H54 (cell line): ENCODE data around the gene PDE11A.

Source experiments
- DNase-seq: peaks from one replicate; pipeline ENCODE4 v3.0.0; 2011; ENCODE audit warnings: low spot score, mixed read lengths; ENCODE audit not compliant: insufficient read length
- FAIRE-seq: peaks from 3 replicates; lab custom pipeline; 2011; peaks lifted over from hg19 to GRCh38; lab: Jason Lieb, UNC
- POLR2A ChIP-seq: IDR thresholded peaks from 2 replicates; pipeline ENCODE4 v1.6.1; 2011; ENCODE audit warnings: low read depth, mild to moderate bottlenecking, low read length

Gene PDE11A

DNA sequence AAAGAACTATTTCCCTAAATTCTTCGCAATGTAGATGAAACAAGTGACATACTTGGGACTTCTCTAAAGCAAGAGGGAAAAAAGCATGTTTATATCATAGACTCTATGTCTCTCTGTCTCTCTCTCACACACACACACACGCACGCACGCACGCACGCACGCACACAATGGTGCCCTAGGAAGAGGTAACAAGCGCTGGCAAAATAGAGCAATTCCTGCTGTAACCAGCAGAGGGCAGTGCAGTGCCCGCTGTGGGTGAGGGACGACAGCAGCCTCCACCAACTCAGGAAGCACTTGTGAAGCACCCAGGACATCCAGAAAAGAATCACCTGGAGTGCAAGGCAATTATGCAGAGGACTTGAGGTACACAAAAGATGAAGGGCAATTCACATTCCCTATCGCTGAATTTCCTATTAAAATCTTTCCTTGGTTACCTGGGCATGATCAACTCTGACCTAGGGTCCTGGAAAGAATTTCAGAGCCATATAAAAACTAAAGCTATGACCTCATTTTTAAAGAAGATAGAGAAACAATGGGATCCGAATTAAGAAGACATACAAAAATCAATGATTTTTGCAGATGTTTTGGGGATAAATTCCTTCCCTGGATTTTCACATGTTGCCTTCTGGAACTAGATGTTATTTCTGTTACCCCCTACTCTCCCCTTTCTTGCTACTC, 166.4 kb downstream of the PDE11A start:
- FAIRE-seq = peak; percentile 53
- DNase-seq = peak; percentile 34

DNA sequence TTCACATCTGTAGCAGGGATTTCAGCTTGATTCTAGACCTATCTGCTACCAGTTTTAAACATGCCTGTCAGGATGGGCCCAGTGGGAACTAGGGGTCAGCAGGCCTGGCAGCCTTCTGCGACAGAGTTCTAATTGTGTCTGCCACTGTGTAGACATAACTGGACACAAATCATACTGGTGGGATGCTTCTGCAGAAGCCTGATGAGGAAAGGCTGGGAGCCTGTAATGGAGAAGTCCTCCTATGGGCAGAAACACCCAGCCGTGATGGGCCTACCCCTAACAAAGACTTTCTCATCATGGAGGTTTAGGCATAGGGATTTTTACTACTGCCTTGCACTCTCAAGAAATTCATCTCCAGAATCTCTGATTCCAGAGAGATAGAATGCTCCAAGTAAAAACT, 166.9 kb downstream of the PDE11A start:
- TF ChIP-seq POLR2A = no peak
- DNase-seq (no peak), FAIRE-seq (no peak)

More for the DNA sequence above, 166.4 kb downstream of the PDE11A start:
- no peak for TF ChIP-seq POLR2A

DNA sequence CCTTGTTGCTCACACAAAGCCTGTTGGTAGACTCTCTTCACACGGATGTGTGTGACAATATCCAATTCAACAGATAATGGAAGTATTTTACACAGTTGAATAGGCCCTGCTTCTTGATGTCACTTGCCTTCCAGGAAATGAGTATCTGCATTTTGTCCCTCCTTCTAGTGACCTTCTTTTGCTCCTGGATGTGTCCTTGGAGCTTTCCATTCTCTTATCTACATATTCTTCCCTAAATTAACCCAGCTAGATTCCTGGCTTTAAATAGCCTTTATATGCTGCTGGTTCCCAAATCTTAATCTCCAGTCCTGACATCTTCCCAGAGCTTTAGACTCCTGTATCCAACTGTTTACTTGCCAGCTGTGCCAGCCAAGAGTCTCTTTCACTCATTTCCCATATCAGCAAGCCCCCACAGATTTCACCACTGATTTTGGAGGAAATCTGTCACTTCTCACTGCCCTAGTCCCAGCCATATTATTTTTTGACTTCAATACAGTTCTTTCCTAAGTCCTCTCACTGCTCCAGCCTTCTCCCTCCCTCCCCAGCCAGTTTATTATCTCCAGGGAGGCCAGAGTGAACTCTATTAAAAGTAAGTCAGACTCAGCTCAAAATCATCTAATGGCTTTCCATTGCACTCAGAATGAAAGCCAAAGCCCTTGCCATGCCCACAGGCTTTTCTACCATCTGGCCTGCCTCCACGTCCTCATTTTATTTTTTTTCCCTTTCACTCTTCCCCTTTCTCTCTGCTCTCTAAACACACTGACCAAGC, 170.0 kb downstream of the PDE11A start:
- no peak for DNase-seq
- no peak for FAIRE-seq
- no peak for TF ChIP-seq POLR2A

DNA sequence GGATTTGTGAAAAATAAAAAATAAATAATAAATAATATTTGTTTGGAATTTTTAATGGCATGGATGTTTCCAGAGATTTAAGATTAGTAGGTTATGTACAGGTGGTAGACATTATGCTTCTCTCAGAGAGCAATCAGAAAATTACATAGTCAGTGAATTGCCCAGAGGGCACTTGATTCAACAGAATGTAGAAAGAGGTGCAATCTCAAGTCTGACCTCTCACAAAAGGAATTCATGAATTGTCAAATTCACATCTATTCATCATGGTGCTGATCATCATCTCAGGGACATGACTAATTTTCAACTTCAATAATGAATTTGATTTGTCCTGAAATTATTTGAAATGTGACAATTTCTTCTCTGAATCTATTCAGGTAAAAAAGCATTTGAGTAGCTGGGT, 172.5 kb downstream of the PDE11A start:
- FAIRE-seq = no peak
- no peak for DNase-seq
- no peak for TF ChIP-seq POLR2A

DNA sequence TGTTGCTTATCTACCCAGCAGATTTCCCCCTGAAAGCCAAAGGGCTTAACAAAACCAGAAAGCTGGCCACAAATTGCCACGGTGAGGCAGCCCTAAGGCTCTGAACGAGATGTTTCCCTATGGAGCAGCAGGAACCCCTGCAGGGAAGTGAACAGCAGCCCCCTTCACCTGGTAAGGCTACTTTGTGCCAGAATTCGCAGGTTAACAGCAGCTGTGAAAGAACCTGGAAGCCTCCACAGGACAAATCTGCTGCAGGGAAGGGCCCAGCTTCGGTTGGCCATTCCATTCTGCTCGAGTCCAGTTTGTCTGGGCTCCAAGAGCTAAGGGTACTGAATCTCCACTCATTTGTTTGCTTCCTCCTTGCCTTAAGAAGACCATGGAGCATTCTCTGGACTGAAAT, 175.3 kb downstream of the PDE11A start:
- DNase-seq (no peak), FAIRE-seq (no peak)
- TF ChIP-seq POLR2A = no peak

GRCh38 chr2:177896587-177896986, 176.0 kb downstream of the PDE11A start:
- FAIRE-seq (no peak), DNase-seq (no peak)
- no peak for TF ChIP-seq POLR2A

DNA sequence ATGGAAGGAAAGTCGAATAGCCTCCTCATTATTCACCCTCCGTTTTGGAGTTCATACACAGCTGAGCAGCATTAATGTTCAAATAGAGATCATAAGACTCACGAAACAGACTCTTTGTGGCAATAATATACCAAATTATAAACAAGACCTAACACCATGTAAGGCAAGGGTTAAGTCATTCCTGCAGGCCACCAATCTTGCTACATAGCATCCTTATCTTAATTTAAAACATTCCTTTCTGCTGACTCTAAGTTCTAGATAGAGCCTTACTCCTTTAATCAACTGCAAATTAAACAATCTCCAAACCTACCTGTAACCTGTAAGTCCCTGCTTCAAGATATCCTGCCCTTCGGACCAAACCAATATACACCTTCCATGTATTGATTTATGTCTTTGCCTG, 178.0 kb downstream of the PDE11A start:
- no peak for TF ChIP-seq POLR2A
- DNase-seq (no peak), FAIRE-seq (no peak)

- no peak for FAIRE-seq
Measured at GRCh38 chr2:177893880-177894279, 178.7 kb downstream of the PDE11A start.

DNA sequence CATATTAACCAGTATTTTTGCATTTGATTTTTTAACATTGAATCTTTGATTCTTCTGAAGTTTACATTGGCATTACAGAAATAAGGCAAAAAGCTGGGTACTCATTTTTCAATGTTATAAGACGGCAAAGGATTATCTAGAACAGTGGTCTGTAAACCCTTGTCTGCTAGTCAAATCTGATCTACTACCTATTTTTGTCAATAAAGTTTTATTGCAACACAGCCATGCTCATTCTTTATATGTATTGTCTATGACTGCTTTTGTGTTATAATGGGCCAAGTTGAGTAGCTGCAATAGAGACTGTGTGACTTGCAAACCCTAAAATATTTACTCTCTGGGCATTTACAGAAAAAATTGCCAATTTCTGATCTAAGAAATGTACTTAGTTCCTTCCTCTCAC, 181.0 kb downstream of the PDE11A start:
- DNase-seq = no peak
- FAIRE-seq = no peak
- no peak for TF ChIP-seq POLR2A

More at GRCh38 chr2:177893880-177894279, 178.7 kb downstream of the PDE11A start:
- TF ChIP-seq POLR2A = no peak
- DNase-seq = no peak

DNA sequence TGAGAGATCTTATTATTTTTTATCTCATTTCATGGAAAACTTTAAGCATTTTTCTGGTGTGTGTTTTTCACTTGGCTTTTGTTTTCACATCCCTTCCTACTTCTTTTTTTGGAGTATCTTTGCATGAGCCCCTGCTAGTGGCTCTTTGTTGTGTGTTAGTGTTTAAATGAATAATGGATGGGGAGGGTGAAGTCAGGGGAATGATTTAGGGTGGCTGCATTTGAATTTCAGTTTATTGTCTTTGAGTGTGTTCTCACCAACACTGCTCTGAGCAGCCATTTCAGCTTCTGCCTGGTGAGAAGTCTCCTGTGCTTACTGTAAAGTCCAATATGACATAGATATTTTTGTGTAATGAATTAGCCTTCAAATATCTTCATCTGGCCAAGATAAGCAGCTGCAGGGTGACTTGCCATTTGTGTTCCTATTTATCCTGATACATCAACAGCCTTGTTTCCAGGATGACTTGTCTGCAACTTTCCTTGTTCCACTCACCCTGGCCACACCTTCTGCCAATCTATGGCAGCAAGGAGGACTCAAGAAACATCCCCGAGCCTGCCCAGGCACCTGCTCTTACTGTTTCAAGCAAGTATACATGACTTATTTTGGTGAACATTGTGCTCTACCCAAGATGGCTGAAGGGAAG, 182.6 kb downstream of the PDE11A start:
- DNase-seq (no peak), FAIRE-seq (no peak)
- TF ChIP-seq POLR2A = no peak

GRCh38 chr2:177888581-177888980, 184.0 kb downstream of the PDE11A start:
- no peak for FAIRE-seq
- TF ChIP-seq POLR2A = no peak
- DNase-seq = no peak

DNA sequence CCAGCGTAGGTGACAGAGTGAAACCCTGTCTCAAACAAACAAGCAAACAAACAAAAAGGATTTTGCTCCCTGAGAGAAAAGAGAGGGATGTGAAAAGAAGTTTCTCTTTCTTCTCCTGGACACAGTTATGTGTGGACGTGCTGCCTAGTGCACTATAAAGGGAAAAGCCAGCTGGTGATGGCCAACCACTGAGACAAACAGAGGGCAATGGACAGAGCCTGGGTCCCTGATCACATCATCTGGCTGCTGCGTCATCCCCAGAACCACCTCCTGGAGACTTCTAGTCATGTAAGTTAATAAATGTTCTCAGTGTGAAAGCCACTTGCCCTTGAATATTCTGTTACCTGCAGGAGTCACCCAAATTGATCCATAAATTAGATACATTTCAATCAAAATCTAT, 184.9 kb downstream of the PDE11A start:
- DNase-seq = no peak
- no peak for TF ChIP-seq POLR2A
- no peak for FAIRE-seq

GRCh38 chr2:177886824-177887223, 185.8 kb downstream of the PDE11A start:
- TF ChIP-seq POLR2A = no peak
- DNase-seq (no peak), FAIRE-seq (no peak)

- no peak for TF ChIP-seq POLR2A
- FAIRE-seq = no peak
- no peak for DNase-seq
Measured at GRCh38 chr2:177885828-177886466, 186.6 kb downstream of the PDE11A start.
